Left ventricle myocardium inferior (tissue), 1 donor: Measurements from ENCODE around the gene RARG. TPM values are rescaled to one million over a fixed set of nuclear protein-coding genes. Genes with fewer than 3 reads are reported as not detected.

ENCODE experiments used
- DNase-seq: peaks from one replicate; pipeline ENCODE4 v3.0.0-alpha.2; 2020
- H3K27ac ChIP-seq: fragments of 200-600 bp; replicated peaks from 2 replicates; pipeline ENCODE4 v1.8.0; 2021
- H3K27me3 ChIP-seq: fragments of 200-600 bp; 2 replicates; pipeline ENCODE4 v1.8.0; 2021; ENCODE audit warnings: low read depth
- H3K36me3 ChIP-seq: fragments of 200-600 bp; 2 replicates; pipeline ENCODE4 v1.8.0; 2021
- H3K4me1 ChIP-seq: fragments of 200-600 bp; 2 replicates; pipeline ENCODE4 v1.8.0; 2021
- H3K4me3 ChIP-seq: fragments of 200-600 bp; 2 replicates; pipeline ENCODE4 v1.8.0; 2021; ENCODE audit warnings: mild to moderate bottlenecking, moderate library complexity
- H3K9me3 ChIP-seq: fragments of 200-600 bp; replicated peaks from 2 replicates; pipeline ENCODE4 v1.8.0; 2021
- CTCF ChIP-seq: fragments of 200-600 bp; IDR thresholded peaks from 2 replicates; pipeline ENCODE4 v1.8.0; 2021; ENCODE audit warnings: antibody characterized with exemption, mild to moderate bottlenecking, borderline replicate concordance
- intact Hi-C: fragments of 100-400 bp; cut with micrococcal nuclease; formaldehyde crosslinking; loops from one replicate; pipeline ENCODE4 v1.11.0; 2022
- total RNA-seq: library from RNA; stranded (reverse); fragmentation: NEBNext Ultra II Directional; extraction: Animal tissue kit (Norgen Biotek cat#: 25700); gene quantifications from one replicate; pipeline ENCODE4 v1.2.1, GENCODE V29; 2021
- donor health status: DM: no; HTN: yes; CAD: no; lungs with severe emphysema.

The RARG gene
- total RNA-seq, 1 donor from 2014 or later = 14.9 TPM

GRCh38 chr12:53252349-53252916 lies 20.4 kb upstream of the RARG start:
- DNase-seq = peak; percentile 23
- no peaks in the 10 kb centered on the region for H3K9me3 ChIP-seq
- H3K36me3 ChIP-seq = peaks cover 24% of the 10 kb centered on the region
- peaks cover 36% of the 10 kb centered on the region for H3K4me1 ChIP-seq
- H3K27me3 ChIP-seq = no peaks in the 10 kb centered on the region
- H3K27ac ChIP-seq = peak overlapping the region; percentile 99
- intact Hi-C loops = no loop called here
- peak; percentile 22 for TF ChIP-seq CTCF
- peak overlapping the region; percentile 98 for H3K4me3 ChIP-seq

- Histone ChIP-seq H3K27me3 (no peaks in the 10 kb centered on the region), H3K36me3 (peaks cover 24% of the 10 kb centered on the region), H3K9me3 (no peaks in the 10 kb centered on the region), H3K4me1 (peaks cover 36% of the 10 kb centered on the region), H3K4me3 (peak overlapping the region; percentile 98), H3K27ac (peak overlapping the region; percentile 99)
- DNase-seq = peak; percentile 79
- intact Hi-C loops = no loop called here
- TF ChIP-seq CTCF = no peak
Observed at GRCh38 chr12:53251477-53252348, 19.7 kb upstream of the RARG start.

GRCh38 chr12:53245286-53245685 lies 13.3 kb upstream of the RARG start:
- Histone ChIP-seq H3K9me3 (no peaks in the 10 kb centered on the region), H3K27ac (no peak overlapping the region), H3K36me3 (no peaks in the 10 kb centered on the region), H3K27me3 (peaks cover 9% of the 10 kb centered on the region), H3K4me3 (no peak overlapping the region), H3K4me1 (no peaks in the 10 kb centered on the region)
- DNase-seq = no peak
- TF ChIP-seq CTCF = no peak
- intact Hi-C loops = no loop called here

GRCh38 chr12:53244337-53244736 lies 12.3 kb upstream of the RARG start:
- Histone ChIP-seq H3K36me3 (no peaks in the 10 kb centered on the region), H3K27me3 (peaks cover 9% of the 10 kb centered on the region), H3K27ac (no peak overlapping the region), H3K4me1 (no peaks in the 10 kb centered on the region), H3K9me3 (no peaks in the 10 kb centered on the region), H3K4me3 (no peak overlapping the region)
- intact Hi-C loops = no loop called here
- no peak for TF ChIP-seq CTCF
- no peak for DNase-seq

- H3K4me1 ChIP-seq = no peaks in the 10 kb centered on the region
- H3K27ac ChIP-seq = no peak overlapping the region
- no peaks in the 10 kb centered on the region for H3K36me3 ChIP-seq
- no peak overlapping the region for H3K4me3 ChIP-seq
- no peak for TF ChIP-seq CTCF
- H3K9me3 ChIP-seq = no peaks in the 10 kb centered on the region
- no peak for DNase-seq
- intact Hi-C loops = no loop called here
- H3K27me3 ChIP-seq = peaks cover 9% of the 10 kb centered on the region
Observed at GRCh38 chr12:53241623-53242412, 9.8 kb upstream of the RARG start.
